HepG2 (cell line): ENCODE results near the gene DHCR7. TPM values are rescaled to one million over a fixed set of nuclear protein-coding genes. Genes with fewer than 3 reads are reported as not detected.

Experiments
- ATAC-seq: fragments of 200-7000 bp; cut with Tn5 transposase; 3 replicates; pipeline ENCODE4 v1.9.1; 2020; ENCODE audit warnings: mild to moderate bottlenecking, moderate library complexity
- Bru-seq: library from RNA; stranded (reverse); fragments of 400-500 nt; gene quantifications from one replicate; lab custom pipeline; 2021; lab: Mats Ljungman, UMichigan
- BruChase-seq, 2 experiments: library from RNA; stranded (reverse); fragments of 400-500 nt; gene quantifications; one replicate each; lab custom pipeline; 2021; lab: Mats Ljungman, UMichigan
- BruUV-seq: library from RNA; stranded (reverse); fragments of 400-500 nt; replicated peaks from 2 replicates; lab custom pipeline; 2021; lab: Mats Ljungman, UMichigan
- CTCF ChIA-PET: fragments of 300-600 bp; formaldehyde crosslinking; extraction: SDS; loops from one replicate; lab custom pipeline; 2021; ENCODE audit warnings: low total read pairs, inconsistent platforms, low intra/inter-chr PET ratio; lab: Yijun Ruan, JAX
- POLR2A ChIA-PET: fragments of 350-600 bp; sonication (Branson Sonifier 250); formaldehyde crosslinking; loops from one replicate; lab custom pipeline; 2020; ENCODE audit warnings: antibody characterized with exemption, inconsistent platforms; lab: Yijun Ruan, JAX
- DNase-seq: peaks from one replicate; pipeline ENCODE4 v3.0.0-alpha.2; 2015; ENCODE audit warnings: low spot score
- FAIRE-seq: peaks from 3 replicates; lab custom pipeline; 2011; peaks lifted over from hg19 to GRCh38; lab: Jason Lieb, UNC
- H2AFZ ChIP-seq: one replicate; pipeline ENCODE4 v1.6.1; 2011; ENCODE audit warnings: low read length, inconsistent platforms
- H3K27ac ChIP-seq: fragments of 300-600 bp; 3 replicates; pipeline ENCODE4 v1.8.0; 2011; ENCODE audit warnings: mixed run types, mild to moderate bottlenecking, mixed read lengths, low read length, inconsistent platforms; ENCODE audit not compliant: insufficient read depth; ENCODE audit errors: extremely low read length
- H3K27me3 ChIP-seq, 2 experiments: fragments of 200-600 bp in 1 of 2; 2 replicates in 1 of 2; 3 replicates in 1 of 2; pipeline versions ENCODE4 v1.6.0 to v1.8.0; 2011; ENCODE audit warnings: low read length in 2 of 2, mild to moderate bottlenecking in 2 of 2, moderate library complexity in 2 of 2, inconsistent platforms in 1 of 2; ENCODE audit not compliant: insufficient read depth in 2 of 2, control insufficient read depth in 1 of 2
- H3K36me3 ChIP-seq, 2 experiments: fragments of 200-600 bp in 1 of 2; replicated peaks in 1 of 2; 2 replicates in 1 of 2; 3 replicates in 1 of 2; pipeline versions ENCODE4 v1.5.1 to v1.8.0; 2011; ENCODE audit warnings: low read length in 2 of 2, inconsistent platforms in 1 of 2; ENCODE audit not compliant: insufficient read depth in 2 of 2, control insufficient read depth in 1 of 2
- H3K4me1 ChIP-seq: 2 replicates; pipeline ENCODE4 v1.5.1; 2012; ENCODE audit warnings: low read length, inconsistent platforms; ENCODE audit not compliant: insufficient read depth
- H3K4me2 ChIP-seq: 2 replicates; pipeline ENCODE4 v1.6.0; 2011; ENCODE audit warnings: low read depth, low read length, inconsistent platforms
- H3K4me3 ChIP-seq, 3 experiments: fragments of 200-600 bp in 1 of 3; sonication (generic), shearing (Covaris generic) in 1 of 3; replicated peaks in 1 of 3; 2 replicates each; pipeline ENCODE4 v1.5.1; 2011 to 2016; ENCODE audit warnings: low read length in 3 of 3, inconsistent platforms in 2 of 3, low read depth in 2 of 3, mild to moderate bottlenecking in 2 of 3, control low read depth in 1 of 3, mixed read lengths in 1 of 3; ENCODE audit not compliant: insufficient read depth in 1 of 3
- H3K79me2 ChIP-seq: one replicate; pipeline ENCODE4 v1.6.1; 2011; ENCODE audit warnings: low read length, inconsistent platforms; ENCODE audit not compliant: insufficient read depth
- H3K9ac ChIP-seq: 2 replicates; pipeline ENCODE4 v1.6.0; 2011; ENCODE audit warnings: mild to moderate bottlenecking, low read depth, low read length, inconsistent platforms; ENCODE audit not compliant: insufficient read depth
- H3K9me3 ChIP-seq: 2 replicates; pipeline ENCODE4 v1.5.1; 2012; ENCODE audit warnings: mild to moderate bottlenecking, low read length
- H4K20me1 ChIP-seq: 2 replicates; pipeline ENCODE4 v1.6.0; 2011; ENCODE audit warnings: inconsistent platforms, mild to moderate bottlenecking, low read length, moderate library complexity; ENCODE audit not compliant: insufficient read depth
- ARNT2 ChIP-seq: sonication (generic); formaldehyde crosslinking; IDR thresholded peaks from 2 replicates; pipeline ENCODE4 v1.8.0; 2022; ENCODE audit warnings: mild to moderate bottlenecking, low read depth, missing genetic modification reagents, moderate library complexity
- HDAC1 ChIP-seq: sonication (generic); formaldehyde crosslinking; IDR thresholded peaks from 2 replicates; pipeline ENCODE4 v1.5.1; 2020; ENCODE audit warnings: mild to moderate bottlenecking, missing genetic modification reagents
- PPARG ChIP-seq: conservative IDR thresholded peaks from 2 replicates; pipeline ENCODE4 v1.6.1; 2016; ENCODE audit warnings: missing biosample characterization, missing genetic modification reagents
- ZNF343 ChIP-seq: sonication (generic); formaldehyde crosslinking; IDR thresholded peaks from 2 replicates; pipeline ENCODE4 v1.4.0; 2020; ENCODE audit warnings: mild to moderate bottlenecking, missing genetic modification reagents
- ZNF44 ChIP-seq: sonication (generic); formaldehyde crosslinking; IDR thresholded peaks from 2 replicates; pipeline ENCODE4 v1.5.1; 2020; ENCODE audit warnings: mild to moderate bottlenecking, missing genetic modification reagents
- ZNF75D ChIP-seq: sonication (generic); formaldehyde crosslinking; IDR thresholded peaks from 2 replicates; pipeline ENCODE4 v1.8.1; 2023; ENCODE audit warnings: missing genetic modification reagents, mild to moderate bottlenecking, borderline replicate concordance
- ZNF768 ChIP-seq: sonication (generic); formaldehyde crosslinking; IDR thresholded peaks from 2 replicates; pipeline ENCODE4 v1.4.0; 2020; ENCODE audit warnings: missing genetic modification reagents
- ZNF788 ChIP-seq: sonication (generic); formaldehyde crosslinking; IDR thresholded peaks from 2 replicates; pipeline ENCODE4 v1.5.0; 2020; ENCODE audit warnings: mild to moderate bottlenecking, missing genetic modification reagents, borderline replicate concordance
- ZNF839 ChIP-seq: sonication (generic); formaldehyde crosslinking; IDR thresholded peaks from 2 replicates; pipeline ENCODE4 v1.4.0; 2020; ENCODE audit warnings: missing genetic modification reagents, mild to moderate bottlenecking, borderline replicate concordance
- WGBS: methylation state at CpG from one replicate; pipeline ENCODE4 v1.1.6; 2017; ENCODE audit warnings: low lambda C conversion rate; 5-methylcytosine and 5-hydroxymethylcytosine counted together
- in situ Hi-C: cut with HindIII; loops from 2 replicates; pipeline ENCODE4 v1.10.0; 2017; ENCODE audit warnings: low pct_unique_long_range_greater_than_20kb; ENCODE audit not compliant: extremely low pct_ligation_motif_present
- intact Hi-C: fragments of 100-400 bp; cut with micrococcal nuclease; formaldehyde crosslinking; loops from one replicate; pipeline ENCODE4 v1.10.0; 2022; ENCODE audit not compliant: unreplicated experiment
- long read RNA-seq, 2 experiments: library from RNA in 1 of 2; library from polyadenylated mRNA in 1 of 2; stranded (forward) in 1 of 2; unstranded in 1 of 2; transcript quantifications; one replicate each; pipeline ENCODE4 v2.0.0, GENCODE V29; 2019 to 2022
- polyA minus RNA-seq, 3 experiments: library from RNA; depleted of rRNA, polyadenylated mRNA; stranded (reverse); fragments of >200 nt; gene quantifications; 2 replicates each; pipeline ENCODE4 v1.2.3, GENCODE V29; 2011; ENCODE audit warnings: low replicate concordance in 1 of 3
- polyA plus RNA-seq, 8 experiments: library from polyadenylated mRNA; depleted of rRNA in 3 of 8; stranded (reverse) in 7 of 8; unstranded in 1 of 8; fragments of >200 nt; fragmentation: Illumina TruSeq in 4 of 8; extraction: Trizol in 4 of 8; gene quantifications; 2 replicates each; pipeline versions ENCODE4 v1.2.1 to v1.2.3, GENCODE V29; 2011 to 2016; ENCODE audit warnings: low read depth in 4 of 8, missing spikeins in 1 of 8, mixed read lengths in 1 of 8; ENCODE audit not compliant: insufficient read depth in 1 of 8
- total RNA-seq, 5 experiments: library from RNA; depleted of rRNA; stranded (reverse); fragments of >200 nt; fragmentation: Illumina TruSeq; extraction: Trizol; gene quantifications; 2 replicates each; pipeline ENCODE4 v1.2.3, GENCODE V29; 2016; ENCODE audit warnings: low read depth in 1 of 5
- TF ChIP-seq, protein P1 (sequence below), 2 experiments: sonication (generic) in 1 of 2; formaldehyde crosslinking in 1 of 2; IDR thresholded peaks; 2 replicates each; pipeline versions ENCODE4 v1.5.1 to v1.6.1; 2011 to 2020; ENCODE audit warnings: borderline replicate concordance in 1 of 2, low read depth in 1 of 2, low read length in 1 of 2, mild to moderate bottlenecking in 1 of 2, missing genetic modification reagents in 1 of 2, moderate library complexity in 1 of 2
- TF ChIP-seq, protein P2 (sequence below): IDR thresholded peaks from 2 replicates; pipeline ENCODE4 v1.6.1; 2016; ENCODE audit warnings: low read depth

The DHCR7 gene
- total RNA-seq (2016; rRNA removed; fragmentation: Illumina TruSeq; extraction: Trizol) (40.4 and 96.0 TPM in 2 replicates), polyA plus RNA-seq (2011; rRNA removed) (143 and 241 TPM in 2 replicates), polyA minus RNA-seq (2011; rRNA and poly(A)+ RNA removed; ENCODE audit: low replicate concordance) (160 and 313 TPM in 2 replicates), Bru-seq, nascent RNA (percentile 68 among the genes with signal in this experiment), BruChase-seq, experiment 1, labeled RNA remaining after a 6-hour chase (percentile 88 among the genes with signal in this experiment), BruChase-seq, experiment 2, labeled RNA remaining after a 2-hour chase (percentile 83 among the genes with signal in this experiment)
- total RNA-seq (2016; cell fraction: cytosol; rRNA removed; fragmentation: Illumina TruSeq; extraction: Trizol; ENCODE audit: low read depth), result 11.3 and 13.3 TPM in 2 replicates
- total RNA-seq (2016; cell fraction: insoluble cytoplasmic fraction; rRNA removed; fragmentation: Illumina TruSeq; extraction: Trizol), result 38.3 and 98.7 TPM in 2 replicates
- 26.9 and 29.4 TPM in 2 replicates for total RNA-seq (2016; cell fraction: membrane; rRNA removed; fragmentation: Illumina TruSeq; extraction: Trizol)
- total RNA-seq (2016; cell fraction: nucleus; rRNA removed; fragmentation: Illumina TruSeq; extraction: Trizol), result 77.9 and 89.2 TPM in 2 replicates
- polyA plus RNA-seq (2011; cell fraction: cytosol; rRNA removed), result 92.8 and 116 TPM in 2 replicates
- polyA plus RNA-seq (2011; cell fraction: nucleus; rRNA removed), result 82.1 and 131 TPM in 2 replicates
- 315 and 354 TPM in 2 replicates for polyA plus RNA-seq (2012)
- polyA plus RNA-seq (2016; cell fraction: cytosol; fragmentation: Illumina TruSeq; extraction: Trizol; ENCODE audit: low read depth), result 16.5 and 16.7 TPM in 2 replicates
- 50.6 and 73.9 TPM in 2 replicates for polyA plus RNA-seq (2016; cell fraction: insoluble cytoplasmic fraction; fragmentation: Illumina TruSeq; extraction: Trizol; ENCODE audit: low read depth)
- polyA plus RNA-seq (2016; cell fraction: membrane; fragmentation: Illumina TruSeq; extraction: Trizol; ENCODE audit: low read depth), result 26.0 and 32.3 TPM in 2 replicates
- polyA plus RNA-seq (2016; cell fraction: nucleus; fragmentation: Illumina TruSeq; extraction: Trizol; ENCODE audit: insufficient read depth, low read depth), result 165 and 172 TPM in 2 replicates
- polyA minus RNA-seq (2011; cell fraction: cytosol; rRNA and poly(A)+ RNA removed), result 161 and 251 TPM in 2 replicates
- polyA minus RNA-seq (2011; cell fraction: nucleus; rRNA and poly(A)+ RNA removed), result 34.2 and 48.4 TPM in 2 replicates
- long read RNA-seq, experiment 1, transcript DHCR7-201 (9 exons, 2,666 nt), result major isoform, 176 of 235 reads
- long read RNA-seq, experiment 1, partial matches to known transcripts, result 29 of 235 reads
- long read RNA-seq, experiment 1, other reads (novel, unspliced or antisense), result 30 of 235 reads
- long read RNA-seq, experiment 2, transcript DHCR7-201 (9 exons, 2,666 nt), result major isoform, 289 of 433 reads
- long read RNA-seq, experiment 2, partial matches to known transcripts, result 79 of 433 reads
- long read RNA-seq, experiment 2, other reads (novel, unspliced or antisense), result 62 of 433 reads

- H3K27ac ChIP-seq, result peak within 1 kb of the TSS; percentile 58
- H3K9ac ChIP-seq, result peak within 1 kb of the TSS; percentile 79
- in situ Hi-C loops, result no loop called here
- no TSS peak for BruUV-seq
- DNase-seq, result peak; percentile 90
- H3K4me3 ChIP-seq, result peak within 1 kb of the TSS; percentile 76 to 93 (median 86)
- intact Hi-C loops, result no loop called here
- H3K4me1 ChIP-seq, result peaks cover 59% of the 10 kb centered on the region
- peaks cover 55% of the 10 kb centered on the region for H3K79me2 ChIP-seq
- ChIA-PET CTCF (no interaction called here), POLR2A (interaction anchor here (0.9 to 2.2 kb wide), 6 partner anchors 10 to 338 kb away, joined by 3 to 16 read pairs (median 4); partner anchors contain the start of gene KRTAP5-7)
- H3K27me3 ChIP-seq, result no peaks in the 10 kb centered on the region
- H4K20me1 ChIP-seq, result peaks cover 18% of the 10 kb centered on the region
- H2AFZ ChIP-seq, result no peak within 1 kb of the TSS
- peaks cover 7 to 33% of the 10 kb centered on the region in 2 experiments; a peak in 4 of 5 replicates for H3K36me3 ChIP-seq
- H3K4me2 ChIP-seq, result peak within 1 kb of the TSS; percentile 81
- no peaks in the 10 kb centered on the region for H3K9me3 ChIP-seq
- peak; percentile 88 for ATAC-seq
- WGBS, result 0% methylated on average over 3 of the region's 78 CpGs
- FAIRE-seq, result no peak
- TF ChIP-seq ZNF343 (CRISPR knock-in tag) (peak; percentile 51; the same call in 1 of the 2 replicates), ZNF788 (CRISPR knock-in tag) (peak; percentile 58; the same call in 1 of the 2 replicates), ZNF44 (CRISPR knock-in tag) (0 out of 2 replicates have a peak, but pooled peaks have one; percentile 54), PPARG (CRISPR knock-in tag) (0 out of 2 replicates have a peak, but pooled peaks have one; percentile 7), ZNF839 (CRISPR knock-in tag) (peak; percentile 52; the same call in 1 of the 2 replicates), ZNF768 (CRISPR knock-in tag) (peak; percentile 26; the same call in 1 of the 2 replicates), ARNT2 (peak; percentile 81; the same call in 1 of the 2 replicates), ZNF75D (CRISPR knock-in tag) (no peak), HDAC1 (peak; percentile 98)
- TF ChIP-seq, protein P1, sequence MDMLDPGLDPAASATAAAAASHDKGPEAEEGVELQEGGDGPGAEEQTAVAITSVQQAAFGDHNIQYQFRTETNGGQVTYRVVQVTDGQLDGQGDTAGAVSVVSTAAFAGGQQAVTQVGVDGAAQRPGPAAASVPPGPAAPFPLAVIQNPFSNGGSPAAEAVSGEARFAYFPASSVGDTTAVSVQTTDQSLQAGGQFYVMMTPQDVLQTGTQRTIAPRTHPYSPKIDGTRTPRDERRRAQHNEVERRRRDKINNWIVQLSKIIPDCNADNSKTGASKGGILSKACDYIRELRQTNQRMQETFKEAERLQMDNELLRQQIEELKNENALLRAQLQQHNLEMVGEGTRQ (IDR thresholded peaks at IDR 0.05; ENCODE audit: low read depth, low read length), result peak; percentile 67
- TF ChIP-seq, protein P1 (CRISPR knock-in tag; IDR thresholded peaks at IDR 0.05; ENCODE audit: borderline replicate concordance), result peak; percentile 79; the same call in 1 of the 2 replicates
- TF ChIP-seq, protein P2, sequence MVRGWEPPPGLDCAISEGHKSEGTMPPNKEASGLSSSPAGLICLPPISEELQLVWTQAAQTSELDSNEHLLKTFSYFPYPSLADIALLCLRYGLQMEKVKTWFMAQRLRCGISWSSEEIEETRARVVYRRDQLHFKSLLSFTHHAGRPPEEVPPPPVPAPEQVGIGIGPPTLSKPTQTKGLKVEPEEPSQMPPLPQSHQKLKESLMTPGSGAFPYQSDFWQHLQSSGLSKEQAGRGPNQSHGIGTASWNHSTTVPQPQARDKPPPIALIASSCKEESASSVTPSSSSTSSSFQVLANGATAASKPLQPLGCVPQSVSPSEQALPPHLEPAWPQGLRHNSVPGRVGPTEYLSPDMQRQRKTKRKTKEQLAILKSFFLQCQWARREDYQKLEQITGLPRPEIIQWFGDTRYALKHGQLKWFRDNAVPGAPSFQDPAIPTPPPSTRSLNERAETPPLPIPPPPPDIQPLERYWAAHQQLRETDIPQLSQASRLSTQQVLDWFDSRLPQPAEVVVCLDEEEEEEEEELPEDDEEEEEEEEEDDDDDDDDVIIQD (CRISPR knock-in tag), result 0 out of 2 replicates have a peak, but pooled peaks have one; percentile 38
These were observed at the start of gene DHCR7 for GRCh38 chr11:71448257-71449171. DHCR7 (minus strand) TSS chr11:71448393; CDS start chr11:71444952, 3,441 bp downstream.
